Gastrocnemius medialis (tissue), 4 donors: ENCODE results near the gene NLRX1. TPM values are rescaled to one million over a fixed set of nuclear protein-coding genes. Genes with fewer than 3 reads are reported as not detected.
"Not testable (repeated sequence)": the region's sequence is repeated elsewhere in the genome, so short reads cannot be mapped to it uniquely, and the experiment has no call there.

Source experiments
- ATAC-seq, 2 donors: fragments of 150-250 bp; one replicate each; pipeline ENCODE4 v1.9.1; 2016
- DNase-seq, 2 donors: peaks; one replicate each; pipeline ENCODE4 v3.0.0-alpha.2; 2019
- H3K27ac ChIP-seq, 4 donors: fragments of 200-600 bp; sonication (generic); 1 replicate in 1 of 4; 2 replicates in 3 of 4; pipeline ENCODE4 v1.5.1; 2016 to 2018; ENCODE audit warnings: mild to moderate bottlenecking in 2 of 4, moderate library complexity in 1 of 4
- H3K27me3 ChIP-seq, 3 donors: fragments of 200-600 bp; sonication (generic) in 2 of 3; 1 replicate in 1 of 3; 2 replicates in 2 of 3; pipeline versions ENCODE4 v1.5.1 to v1.6.0; 2016 to 2019; ENCODE audit warnings: mild to moderate bottlenecking in 1 of 3, moderate library complexity in 1 of 3
- H3K36me3 ChIP-seq, 2 donors: fragments of 200-600 bp; sonication (generic) in 1 of 2; one replicate each; pipeline ENCODE4 v1.5.1; 2017 to 2018
- H3K4me1 ChIP-seq, 2 donors: fragments of 200-600 bp; sonication (generic) in 1 of 2; one replicate each; pipeline ENCODE4 v1.5.1; 2016 to 2017; ENCODE audit warnings: mild to moderate bottlenecking in 2 of 2
- H3K4me3 ChIP-seq, 4 donors: fragments of 200-600 bp; sonication (generic) in 3 of 4; 1 replicate in 1 of 4; 2 replicates in 3 of 4; pipeline ENCODE4 v1.5.1; 2016 to 2019; ENCODE audit warnings: mild to moderate bottlenecking in 2 of 4
- H3K9me3 ChIP-seq, 3 donors: fragments of 200-600 bp; sonication (generic) in 2 of 3; 1 replicate in 1 of 3; 2 replicates in 2 of 3; pipeline ENCODE4 v1.5.1; 2016 to 2019
- POLR2A ChIP-seq, 2 donors: fragments of 450-650 bp; IDR thresholded peaks; one replicate each; pipeline ENCODE4 v1.6.1; 2017; ENCODE audit warnings: antibody characterized with exemption in 2 of 2, mild to moderate bottlenecking in 2 of 2, moderate library complexity in 2 of 2
- in situ Hi-C, 4 donors: fragments of 200-750 bp; cut with MboI; loops; one replicate each; pipeline versions ENCODE4 v1.15.0 to v1.8.0; 2017; ENCODE audit warnings: low sequenced_read_pairs in 4 of 4
- intact Hi-C: fragments of 100-400 bp; cut with DNase I; formaldehyde crosslinking; loops from one replicate; pipeline ENCODE4 v1.15.1; 2023; ENCODE audit warnings: low total_unique reads
- total RNA-seq, 4 donors: library from RNA; depleted of rRNA; stranded (reverse); fragments of >200 nt; gene quantifications; one replicate each; pipeline versions ENCODE4 v1.1.0 to v1.2.3, GENCODE V29; 2016
- TF ChIP-seq, protein P1 (sequence below), 5 experiments: fragments of 450-650 bp in 3 of 5; fragments of 200-600 bp in 2 of 5; sonication (generic) in 2 of 5; IDR thresholded peaks in 4 of 5; conservative IDR thresholded peaks in 1 of 5; 1 replicate in 4 of 5; 2 replicates in 1 of 5; pipeline ENCODE4 v1.5.1; 2016 to 2019; ENCODE audit warnings: antibody characterized with exemption in 5 of 5, mild to moderate bottlenecking in 3 of 5, moderate library complexity in 3 of 5

NLRX1 gene
- total RNA-seq, 4 donors from 2014 or later, result 12.2 to 21.3 (median 16.4) TPM

DNA sequence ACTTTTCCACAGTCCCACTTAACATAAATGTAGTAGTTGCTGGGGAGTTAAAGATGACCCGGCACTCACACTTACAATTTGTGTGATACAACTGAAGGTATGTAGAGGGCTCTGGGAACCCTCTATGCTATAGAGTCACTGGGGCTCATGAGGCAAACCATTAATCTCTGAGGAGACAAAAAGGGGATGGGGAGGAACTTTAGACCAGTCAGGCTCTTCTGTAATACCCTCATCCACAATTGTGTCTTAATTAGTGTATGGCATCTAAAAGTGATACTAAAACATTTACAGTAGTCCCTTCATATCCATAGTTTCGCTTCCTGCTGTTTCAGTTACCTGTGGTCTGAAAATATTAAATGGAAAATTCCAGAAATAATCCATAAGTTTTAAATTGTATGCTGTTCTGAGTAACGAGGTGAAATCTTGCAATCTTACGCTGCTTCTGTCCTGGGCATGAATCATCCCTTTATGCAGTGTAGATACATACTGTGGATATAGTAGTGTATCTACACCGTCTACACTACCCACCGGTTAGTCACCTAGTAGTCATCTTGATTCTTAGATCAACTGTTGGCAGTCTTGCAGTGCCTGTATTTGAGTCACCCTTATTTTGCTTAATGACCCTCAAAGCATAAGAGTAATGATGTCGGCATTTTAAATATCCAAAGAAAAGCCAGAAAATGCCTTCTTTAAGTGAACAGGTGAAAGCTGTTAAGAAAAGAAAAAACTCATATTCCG, 49.8 kb downstream of the NLRX1 start:
- in situ Hi-C loops, result no loop called here
- TF ChIP-seq POLR2A (IDR thresholded peaks at IDR 0.05), result no peak
- TF ChIP-seq, protein P1, sequence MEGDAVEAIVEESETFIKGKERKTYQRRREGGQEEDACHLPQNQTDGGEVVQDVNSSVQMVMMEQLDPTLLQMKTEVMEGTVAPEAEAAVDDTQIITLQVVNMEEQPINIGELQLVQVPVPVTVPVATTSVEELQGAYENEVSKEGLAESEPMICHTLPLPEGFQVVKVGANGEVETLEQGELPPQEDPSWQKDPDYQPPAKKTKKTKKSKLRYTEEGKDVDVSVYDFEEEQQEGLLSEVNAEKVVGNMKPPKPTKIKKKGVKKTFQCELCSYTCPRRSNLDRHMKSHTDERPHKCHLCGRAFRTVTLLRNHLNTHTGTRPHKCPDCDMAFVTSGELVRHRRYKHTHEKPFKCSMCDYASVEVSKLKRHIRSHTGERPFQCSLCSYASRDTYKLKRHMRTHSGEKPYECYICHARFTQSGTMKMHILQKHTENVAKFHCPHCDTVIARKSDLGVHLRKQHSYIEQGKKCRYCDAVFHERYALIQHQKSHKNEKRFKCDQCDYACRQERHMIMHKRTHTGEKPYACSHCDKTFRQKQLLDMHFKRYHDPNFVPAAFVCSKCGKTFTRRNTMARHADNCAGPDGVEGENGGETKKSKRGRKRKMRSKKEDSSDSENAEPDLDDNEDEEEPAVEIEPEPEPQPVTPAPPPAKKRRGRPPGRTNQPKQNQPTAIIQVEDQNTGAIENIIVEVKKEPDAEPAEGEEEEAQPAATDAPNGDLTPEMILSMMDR (IDR thresholded peaks at IDR 0.05 in 4 of 5, conservative IDR thresholded peaks at IDR 0.05 in 1 of 5), result no peak
- ATAC-seq (no peak), DNase-seq (no peak)
- Histone ChIP-seq H3K27me3 (no peaks in the 10 kb centered on the region), H3K4me3 (no peak overlapping the region), H3K27ac (no peak overlapping the region), H3K36me3 (no peaks in the 10 kb centered on the region), H3K9me3 (no peaks in the 10 kb centered on the region), H3K4me1 (peaks cover 0 to 4% of the 10 kb centered on the region in 2 donors)
- intact Hi-C loops, result no loop called here

GRCh38 chr11:119222308-119222707, 53.8 kb downstream of the NLRX1 start:
- intact Hi-C loops, result no loop called here
- in situ Hi-C loops, result no loop called here
- ATAC-seq (no peak), DNase-seq (no peak)
- Histone ChIP-seq H3K36me3 (no peaks in the 10 kb centered on the region), H3K4me1 (peaks cover 0 to 4% of the 10 kb centered on the region in 2 donors), H3K27me3 (no peaks in the 10 kb centered on the region), H3K4me3 (no peak overlapping the region), H3K9me3 (no peaks in the 10 kb centered on the region), H3K27ac (no peak overlapping the region)
- TF ChIP-seq POLR2A (IDR thresholded peaks at IDR 0.05), result no peak
- TF ChIP-seq, protein P1 (IDR thresholded peaks at IDR 0.05 in 4 of 5, conservative IDR thresholded peaks at IDR 0.05 in 1 of 5), result no peak

- intact Hi-C loops, result no loop called here
- Histone ChIP-seq H3K36me3 (no peaks in the 10 kb centered on the region), H3K4me3 (no peak overlapping the region), H3K9me3 (no peaks in the 10 kb centered on the region), H3K4me1 (peaks cover 0 to 4% of the 10 kb centered on the region in 2 donors), H3K27ac (no peak overlapping the region), H3K27me3 (no peaks in the 10 kb centered on the region)
- ATAC-seq (no peak), DNase-seq (no peak)
- no peak for TF ChIP-seq POLR2A (IDR thresholded peaks at IDR 0.05)
- in situ Hi-C loops, result no loop called here
These were observed 54.4 kb downstream of the NLRX1 start for GRCh38 chr11:119222891-119223290.

- in situ Hi-C loops, result no loop called here
- Histone ChIP-seq H3K27ac (no peak overlapping the region), H3K4me3 (no peak overlapping the region), H3K9me3 (no peaks in the 10 kb centered on the region), H3K27me3 (no peaks in the 10 kb centered on the region), H3K36me3 (no peaks in the 10 kb centered on the region), H3K4me1 (peaks cover 0 to 4% of the 10 kb centered on the region in 2 donors)
- no peak for ATAC-seq
- DNase-seq, result no peak
- intact Hi-C loops, result no loop called here
- TF ChIP-seq POLR2A (IDR thresholded peaks at IDR 0.05), result no peak
- TF ChIP-seq, protein P1 (IDR thresholded peaks at IDR 0.05 in 4 of 5, conservative IDR thresholded peaks at IDR 0.05 in 1 of 5), result no peak
These were observed 55.3 kb downstream of the NLRX1 start for GRCh38 chr11:119223856-119224255.

- in situ Hi-C loops, result not testable (repeated sequence)
These were observed 60.2 kb downstream of the NLRX1 start for GRCh38 chr11:119228535-119229287.

More at GRCh38 chr11:119228535-119229287, 60.2 kb downstream of the NLRX1 start:
- DNase-seq, ATAC-seq, H3K4me1 ChIP-seq, intact Hi-C loops, H3K4me3 ChIP-seq, H3K27me3 ChIP-seq, H3K9me3 ChIP-seq, H3K27ac ChIP-seq: not testable (repeated sequence)
- H3K36me3 ChIP-seq, result peaks cover 0 to 15% of the 10 kb centered on the region in 2 donors
